22Rv1 (cell line): ENCODE data around the gene SORBS1.

Experiments used
- CTCF ChIP-seq: fragments of 450-650 bp; IDR thresholded peaks from 2 replicates; pipeline ENCODE4 v1.5.1; 2017; ENCODE audit warnings: mild to moderate bottlenecking
- ZFX ChIP-seq: fragments of 450-650 bp; IDR thresholded peaks from 2 replicates; pipeline ENCODE4 v1.6.1; 2017; ENCODE audit warnings: antibody characterized with exemption, borderline replicate concordance

GRCh38 chr10:95451568-95452524, 109.3 kb downstream of the SORBS1 start:
- TF ChIP-seq CTCF = no peak
- no peak for TF ChIP-seq ZFX
